Prostate gland (tissue), 2 donors: Measurements from ENCODE around the gene BRD3.

Source experiments
- CTCF ChIP-seq, 4 experiments: fragments of 200-600 bp in 2 of 4; fragments of 450-650 bp in 2 of 4; sonication (generic) in 2 of 4; IDR thresholded peaks; 1 replicate in 3 of 4; 2 replicates in 1 of 4; pipeline ENCODE4 v1.5.1; 2016 to 2019; ENCODE audit warnings: antibody characterized with exemption in 4 of 4, mild to moderate bottlenecking in 2 of 4, moderate library complexity in 2 of 4
- POLR2AphosphoS5 ChIP-seq: sonication (generic); formaldehyde crosslinking; IDR thresholded peaks from one replicate; pipeline ENCODE4 v1.6.1; 2017; ENCODE audit warnings: antibody characterized with exemption

- no peak for TF ChIP-seq POLR2AphosphoS5
- TF ChIP-seq CTCF (IDR thresholded peaks at IDR 0.05), result no peak
Measured at GRCh38 chr9:133982971-133983720, 84.7 kb downstream of the BRD3 start.
